Measurements from ENCODE around the gene COL6A2.
"Not testable (repeated sequence)": the region's sequence is repeated elsewhere in the genome, so short reads cannot be mapped to it uniquely, and the experiment has no call there.

The COL6A2 gene

GRCh38 chr21:46141767-46142581 lies 44.1 kb downstream of the COL6A2 start:
- DNase-seq (ENCODE audit: low read depth, low spot score): no peak

DNA sequence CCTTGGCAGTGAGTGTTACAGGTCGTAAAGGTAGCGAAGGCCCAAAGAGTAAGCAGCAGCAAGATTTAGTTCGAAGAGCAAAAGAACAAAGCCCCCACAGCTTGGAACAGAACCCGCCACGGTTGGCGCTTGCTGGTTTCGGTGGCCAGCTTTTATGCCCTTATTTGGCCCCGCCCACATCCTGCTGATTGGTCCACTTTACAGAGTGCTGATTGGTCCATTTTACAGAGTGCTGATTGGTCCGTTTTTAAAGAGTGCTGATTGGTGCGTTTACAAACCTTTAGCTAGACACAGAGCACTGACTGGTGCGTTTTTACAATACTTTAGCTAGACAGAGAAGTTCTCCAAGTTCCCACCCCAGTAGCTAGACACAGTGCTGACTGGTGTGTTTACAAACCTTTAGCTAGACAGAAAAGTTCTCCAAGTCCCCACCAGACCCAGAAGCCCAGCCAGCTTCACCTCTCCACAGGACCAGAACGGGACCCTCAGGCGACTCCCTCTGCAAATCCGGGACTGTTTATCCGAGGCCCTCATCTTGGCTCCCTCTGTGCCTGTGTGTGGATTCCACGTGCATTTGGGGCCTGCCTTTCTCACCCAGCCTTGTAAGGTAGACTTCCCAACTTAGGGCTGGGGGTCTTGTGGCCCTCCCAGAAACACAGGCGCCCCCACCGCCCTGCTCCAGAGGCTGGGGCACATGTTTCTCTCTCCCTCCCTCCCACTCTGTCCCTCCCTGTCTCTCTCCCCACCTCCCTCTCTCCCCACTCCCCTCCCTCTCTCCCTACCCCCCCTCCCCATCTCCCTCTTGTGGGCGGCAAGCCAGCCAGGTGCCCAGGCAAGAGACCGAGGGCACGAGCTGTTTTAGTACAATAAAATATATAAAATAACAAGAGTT lies 44.9 kb downstream of the COL6A2 start:
- DNase-seq (ENCODE audit: low read depth, low spot score): no peak

DNA sequence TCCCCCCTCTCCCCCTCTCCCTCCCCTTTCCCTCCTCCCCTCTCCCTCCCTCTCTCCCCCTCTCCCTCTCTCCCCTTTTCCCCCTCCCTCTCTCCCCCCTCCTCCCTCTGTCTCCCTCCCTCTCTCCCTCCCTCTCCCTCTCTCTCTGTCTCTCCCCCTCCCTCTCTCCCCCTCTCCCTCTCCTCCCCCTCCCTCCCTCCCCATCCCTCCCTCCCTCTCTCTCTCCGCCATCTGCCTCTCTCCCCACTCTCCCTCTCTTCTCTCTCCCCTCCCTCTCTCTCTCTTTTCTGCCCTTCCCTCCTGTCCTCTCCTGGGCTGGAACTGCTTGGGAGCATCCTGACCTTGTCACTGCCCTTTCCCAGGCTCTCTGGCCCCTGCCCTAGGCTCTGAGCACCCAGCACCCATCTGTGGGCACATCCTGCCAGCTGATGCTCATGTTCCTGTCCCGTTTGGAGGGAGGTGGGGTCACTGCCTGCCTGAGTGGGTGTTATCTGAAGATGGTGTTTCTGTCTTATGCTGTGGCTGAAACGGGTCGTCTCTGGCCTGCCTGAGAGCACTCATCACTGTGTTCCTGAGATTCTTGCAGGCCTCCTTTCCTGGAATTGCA lies 46.7 kb downstream of the COL6A2 start:
- DNase-seq (ENCODE audit: low read depth, low spot score): no peak

GRCh38 chr21:46145159-46145839 lies 47.4 kb downstream of the COL6A2 start:
- no peak for DNase-seq (ENCODE audit: low read depth, low spot score)

DNA sequence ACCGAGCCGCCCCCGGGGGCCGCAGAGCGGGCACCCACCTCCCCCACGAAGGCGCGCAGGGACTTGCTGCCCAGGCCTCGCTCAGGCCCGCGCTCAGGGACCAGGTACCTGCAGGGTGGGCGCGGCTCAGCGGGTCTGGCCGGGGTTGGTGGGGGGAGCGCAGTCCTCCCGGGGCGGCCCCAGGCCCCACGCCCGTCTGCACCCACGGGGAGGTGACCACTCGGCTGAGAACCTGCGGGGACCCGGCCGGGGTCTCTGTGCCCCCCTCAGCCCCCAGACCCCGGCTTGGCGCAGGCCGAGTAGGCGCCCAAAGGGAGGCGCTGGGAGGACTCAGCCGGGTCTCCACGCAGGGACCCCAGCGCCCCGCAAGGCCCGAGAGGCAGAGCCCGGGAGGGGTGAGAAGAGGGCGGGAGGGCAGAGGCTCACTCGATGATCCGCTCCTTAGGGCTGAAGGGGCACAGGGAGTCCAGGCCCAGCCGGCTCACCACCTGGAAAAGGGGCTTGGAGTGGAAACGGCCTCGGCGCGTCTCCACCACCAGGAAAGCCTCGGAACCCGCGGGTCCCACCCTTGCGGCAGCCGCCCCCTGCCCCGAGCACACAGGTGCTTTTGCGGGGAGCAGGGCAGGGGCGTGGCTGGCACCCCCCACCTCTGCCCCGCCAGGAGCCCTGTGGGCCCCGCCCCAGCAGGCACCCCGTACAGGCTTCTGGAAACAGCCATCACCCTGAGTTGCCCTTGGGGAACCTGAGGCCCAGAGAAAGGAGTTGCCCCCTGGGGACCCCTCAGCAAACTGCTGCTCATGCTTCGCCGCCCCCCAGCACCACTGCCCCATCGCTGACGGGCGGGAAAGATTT lies 48.2 kb downstream of the COL6A2 start:
- DNase-seq (ENCODE audit: low read depth, low spot score): no peak

GRCh38 chr21:46146856-46147255 lies 48.9 kb downstream of the COL6A2 start:
- DNase-seq (ENCODE audit: low read depth, low spot score): no peak

DNA sequence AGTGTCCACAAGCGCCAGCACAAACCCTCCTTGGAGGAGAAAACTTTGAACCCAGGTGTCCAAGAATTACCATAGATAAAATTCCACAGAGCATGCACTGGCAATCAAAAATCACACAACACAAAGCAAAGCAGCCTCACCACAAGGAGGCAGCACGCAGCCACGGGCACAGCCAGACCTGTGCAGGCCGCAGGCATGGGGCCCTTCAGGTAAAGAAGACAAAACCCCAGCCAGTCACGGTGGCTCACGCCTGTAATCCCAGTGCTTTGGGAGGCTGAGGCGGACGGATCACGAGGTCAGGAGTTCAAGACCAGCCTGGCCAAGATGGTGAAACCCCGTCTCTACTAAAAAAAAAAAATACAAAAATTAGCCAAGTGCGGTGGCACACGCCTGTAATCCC lies 49.5 kb downstream of the COL6A2 start:
- not testable (repeated sequence) for DNase-seq (ENCODE audit: low read depth, low spot score)

DNA sequence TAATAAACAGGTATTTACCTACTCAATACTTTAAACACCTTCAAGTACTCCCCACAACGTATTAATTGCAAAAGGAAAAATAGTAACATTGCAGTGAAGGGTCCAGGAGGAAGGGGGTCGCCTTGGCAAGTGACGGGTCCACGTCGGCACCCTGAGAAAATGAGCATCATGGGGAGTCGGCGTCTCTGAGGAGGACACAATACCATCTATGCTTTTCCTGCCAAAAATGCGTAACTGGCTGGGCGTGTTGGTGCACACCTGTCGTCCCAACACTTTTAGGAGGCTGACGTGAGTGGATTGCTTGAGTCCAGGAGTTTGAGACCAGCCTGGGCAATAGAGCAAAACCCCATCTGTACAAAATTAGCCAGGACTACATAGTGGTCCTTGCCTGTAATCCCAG lies 50.2 kb downstream of the COL6A2 start:
- DNase-seq (ENCODE audit: low read depth, low spot score): no peak

DNA sequence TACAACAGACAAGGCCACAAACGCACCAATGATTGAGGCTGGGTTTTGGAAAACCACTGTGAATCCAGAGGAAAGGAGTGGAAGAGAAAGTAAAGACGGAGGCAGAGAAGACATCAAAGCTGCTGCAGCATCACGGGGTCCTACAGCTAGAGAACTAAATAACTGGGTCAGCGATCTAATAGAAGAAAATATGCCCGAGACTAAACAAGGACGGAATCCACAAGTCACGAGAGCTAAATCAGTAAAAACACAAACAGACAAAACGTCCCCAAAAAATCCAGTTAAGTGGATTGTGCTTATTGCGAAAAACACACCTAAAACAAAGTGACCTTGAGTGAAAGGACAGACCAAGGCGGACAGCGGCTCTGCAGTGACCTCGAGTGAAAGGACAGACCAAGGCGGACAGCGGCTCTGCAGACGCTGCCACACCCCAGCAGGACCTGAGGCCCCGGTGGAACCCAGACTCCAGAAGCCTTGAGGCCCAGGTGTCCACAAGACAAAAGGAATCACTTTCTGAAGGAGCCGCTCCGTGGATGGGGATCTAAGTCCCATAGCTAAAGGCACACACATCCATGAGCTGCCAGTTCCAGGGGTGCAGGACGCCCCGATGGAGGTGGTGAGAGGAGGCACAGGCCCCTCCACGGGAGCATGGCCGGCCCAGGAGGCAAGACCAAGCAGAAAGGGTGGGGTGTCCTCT lies 51.4 kb downstream of the COL6A2 start:
- no peak for DNase-seq (ENCODE audit: low read depth, low spot score)

GRCh38 chr21:46150073-46150472 lies 52.2 kb downstream of the COL6A2 start:
- DNase-seq (ENCODE audit: low read depth, low spot score): no peak

DNA sequence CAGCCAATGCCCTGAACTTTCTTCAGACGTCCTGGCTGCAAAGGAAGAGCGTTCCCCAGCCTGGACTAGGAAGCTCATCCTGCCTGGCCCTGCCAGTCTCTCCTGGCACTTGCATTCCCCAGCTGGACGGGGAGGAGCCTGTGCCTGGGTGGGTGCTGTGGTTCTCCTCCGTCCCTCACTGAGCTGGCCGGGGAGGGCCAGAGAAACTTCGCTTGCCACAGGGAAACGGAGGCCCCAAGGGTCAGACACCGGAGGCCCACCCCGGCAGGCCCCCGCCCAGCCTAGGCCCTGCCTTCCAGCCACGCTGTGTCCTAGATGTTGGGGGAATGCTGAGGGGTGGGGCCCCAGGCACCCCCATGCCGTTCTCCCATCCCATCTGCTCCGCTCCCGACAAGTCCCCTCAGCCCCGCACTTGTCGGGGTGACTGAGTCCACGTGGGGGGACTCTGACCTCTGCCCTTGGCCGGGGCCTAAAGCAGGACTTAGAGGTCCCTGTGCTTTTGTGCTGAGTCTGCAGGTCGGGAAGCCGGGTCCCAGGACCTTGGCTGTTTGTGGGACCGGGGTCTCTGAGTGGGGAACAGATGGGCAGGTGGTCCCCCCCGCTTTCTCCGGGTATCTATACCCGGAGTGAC lies 52.7 kb downstream of the COL6A2 start:
- DNase-seq (ENCODE audit: low read depth, low spot score): no peak

GRCh38 chr21:46151261-46151988 lies 53.5 kb downstream of the COL6A2 start:
- no peak for DNase-seq (ENCODE audit: low read depth, low spot score)

- no peak for DNase-seq (ENCODE audit: low read depth, low spot score)
Observed at GRCh38 chr21:46151989-46152926, 54.3 kb downstream of the COL6A2 start.

DNA sequence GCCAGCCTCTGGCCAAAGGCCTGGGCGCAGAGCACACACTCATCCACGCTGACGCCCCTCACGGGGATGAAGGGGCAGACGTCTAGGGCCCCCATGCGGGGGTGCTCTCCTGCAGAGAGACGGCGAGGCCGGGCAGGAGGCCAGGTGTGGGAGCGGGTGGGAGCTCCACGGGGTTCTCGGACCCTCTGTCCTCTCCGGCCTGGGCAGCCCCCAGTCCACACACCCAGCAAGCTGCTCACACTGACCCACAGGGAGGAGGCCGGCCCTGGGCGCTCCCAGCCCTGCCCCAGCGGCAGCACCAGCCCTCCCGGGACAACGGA lies 55.0 kb downstream of the COL6A2 start:
- no peak for DNase-seq (ENCODE audit: low read depth, low spot score)

DNA sequence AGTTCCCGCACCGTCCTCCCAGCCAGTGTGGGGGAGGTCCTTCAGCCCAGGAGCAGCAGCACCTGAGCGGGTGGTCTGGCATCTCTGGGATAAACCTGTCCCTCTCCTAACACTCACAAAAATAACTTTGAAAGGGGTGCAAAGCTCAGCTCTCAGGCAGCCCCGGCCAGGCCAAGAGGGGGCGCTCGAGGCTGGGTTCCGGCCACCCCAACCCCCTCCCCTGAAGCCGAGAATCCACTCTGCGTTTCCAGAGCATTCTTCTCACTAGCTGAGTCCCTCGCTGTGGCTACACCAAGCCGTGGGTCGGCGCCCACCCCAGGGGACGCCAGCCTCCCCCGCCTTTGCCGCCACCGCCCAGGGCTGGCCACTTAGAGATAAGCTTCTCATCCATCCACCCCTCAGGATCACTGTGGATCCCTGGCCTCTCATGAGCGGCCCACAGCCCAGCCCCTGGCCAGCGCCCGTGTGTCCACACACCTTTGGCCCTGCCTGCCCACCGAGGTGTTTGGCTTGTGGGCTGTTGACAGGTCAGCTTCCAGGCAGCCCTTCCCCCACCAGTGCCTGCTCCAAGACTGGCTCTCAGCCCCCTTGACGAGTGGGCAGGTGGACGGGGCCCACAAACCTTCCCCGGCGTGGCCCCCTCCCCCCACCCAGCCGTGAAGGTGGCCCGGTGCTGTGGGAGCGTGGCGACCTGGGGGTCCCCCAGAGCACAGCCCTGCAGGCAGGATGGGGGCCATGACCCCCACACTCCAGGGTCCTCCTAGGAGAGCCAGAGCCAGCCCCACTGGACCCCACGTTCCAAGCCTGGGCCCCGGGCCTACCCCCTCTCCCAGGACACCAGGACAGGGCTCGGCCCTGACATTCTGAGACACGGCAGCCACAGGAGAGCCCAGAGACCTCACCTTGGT lies 55.6 kb downstream of the COL6A2 start:
- no peak for DNase-seq (ENCODE audit: low read depth, low spot score)

GRCh38 chr21:46154155-46154954 lies 56.4 kb downstream of the COL6A2 start:
- no peak for DNase-seq (ENCODE audit: low read depth, low spot score)

Measured in brain pericyte (primary cell).